RWPE2 (cell line): ENCODE measurements around the gene ZDHHC6.
A peak's percentile ranks its signal among the peaks of the same experiment; 100 is the strongest.
"Not testable (repeated sequence)": the region's sequence is repeated elsewhere in the genome, so short reads cannot be mapped to it uniquely, and the experiment has no call there.

ENCODE experiments used
- ATAC-seq: fragments of 200-7000 bp; cut with Tn5 transposase; 3 replicates; pipeline ENCODE4 v1.9.1; 2021; ENCODE audit warnings: low read depth
- DNase-seq: peaks from one replicate; pipeline ENCODE4 v3.0.0-alpha.2; 2020; ENCODE audit warnings: low spot score
- H3K27ac ChIP-seq: fragments of 450-650 bp; 2 replicates; pipeline ENCODE4 v1.5.1; 2017; ENCODE audit warnings: mild to moderate bottlenecking; ENCODE audit not compliant: poor library complexity, severe bottlenecking
- H3K27me3 ChIP-seq: fragments of 250-450 bp; sonication (Bioruptor Pico); 2 replicates; pipeline ENCODE4 v1.5.1; 2021; ENCODE audit warnings: mild to moderate bottlenecking, moderate library complexity; ENCODE audit not compliant: insufficient read depth, poor library complexity, severe bottlenecking
- H3K36me3 ChIP-seq: fragments of 250-450 bp; sonication (Bioruptor Pico); 2 replicates; pipeline ENCODE4 v1.5.1; 2020; ENCODE audit warnings: low read depth, mild to moderate bottlenecking, moderate library complexity
- H3K4me1 ChIP-seq: fragments of 250-450 bp; sonication (Bioruptor Pico); 2 replicates; pipeline ENCODE4 v1.5.1; 2021; ENCODE audit warnings: mild to moderate bottlenecking, moderate library complexity; ENCODE audit not compliant: insufficient read depth, poor library complexity, severe bottlenecking
- H3K4me3 ChIP-seq: fragments of 250-450 bp; sonication (Bioruptor Pico); 2 replicates; pipeline ENCODE4 v1.5.1; 2021; ENCODE audit warnings: mild to moderate bottlenecking, moderate library complexity; ENCODE audit not compliant: severe bottlenecking
- H3K9me3 ChIP-seq: fragments of 250-450 bp; sonication (Bioruptor Pico); 2 replicates; pipeline ENCODE4 v1.5.1; 2021; ENCODE audit warnings: mild to moderate bottlenecking, moderate library complexity; ENCODE audit not compliant: severe bottlenecking
- CTCF ChIP-seq: fragments of 450-650 bp; IDR thresholded peaks from one replicate; pipeline ENCODE4 v1.5.1; 2017; ENCODE audit warnings: mild to moderate bottlenecking, moderate library complexity; ENCODE audit not compliant: poor library complexity, severe bottlenecking

The ZDHHC6 gene

GRCh38 chr10:112393827-112394226, 52.9 kb downstream of the ZDHHC6 start:
- TF ChIP-seq CTCF, result no peak
- H3K9me3 ChIP-seq, result no peaks in the 10 kb centered on the region
- no peak overlapping the region for H3K27ac ChIP-seq
- DNase-seq (no peak), ATAC-seq (no peak)
- no peak overlapping the region for H3K4me3 ChIP-seq
- no peaks in the 10 kb centered on the region for H3K36me3 ChIP-seq
- peaks cover 9% of the 10 kb centered on the region for H3K4me1 ChIP-seq
- no peaks in the 10 kb centered on the region for H3K27me3 ChIP-seq

- H3K27me3 ChIP-seq, result no peaks in the 10 kb centered on the region
- no peaks in the 10 kb centered on the region for H3K36me3 ChIP-seq
- H3K9me3 ChIP-seq, result no peaks in the 10 kb centered on the region
- H3K4me3 ChIP-seq, result no peak overlapping the region
- ATAC-seq (no peak), DNase-seq (no peak)
- TF ChIP-seq CTCF, result no peak
- H3K4me1 ChIP-seq, result peaks cover 9% of the 10 kb centered on the region
- H3K27ac ChIP-seq, result no peak overlapping the region
Observed at GRCh38 chr10:112393341-112393740, 53.4 kb downstream of the ZDHHC6 start.

- no peaks in the 10 kb centered on the region for H3K9me3 ChIP-seq
- no peak overlapping the region for H3K27ac ChIP-seq
- DNase-seq (no peak), ATAC-seq (no peak)
- H3K4me1 ChIP-seq, result peaks cover 9% of the 10 kb centered on the region
- no peaks in the 10 kb centered on the region for H3K27me3 ChIP-seq
- TF ChIP-seq CTCF, result no peak
- H3K36me3 ChIP-seq, result no peaks in the 10 kb centered on the region
- H3K4me3 ChIP-seq, result no peak overlapping the region
Observed at GRCh38 chr10:112390125-112390703, 56.5 kb downstream of the ZDHHC6 start.

GRCh38 chr10:112389271-112389822, 57.4 kb downstream of the ZDHHC6 start:
- H3K36me3 ChIP-seq, result no peaks in the 10 kb centered on the region
- no peaks in the 10 kb centered on the region for H3K9me3 ChIP-seq
- H3K4me3 ChIP-seq, result no peak overlapping the region
- TF ChIP-seq CTCF, result no peak
- ATAC-seq, result peak; percentile 82
- DNase-seq, result no peak
- no peaks in the 10 kb centered on the region for H3K27me3 ChIP-seq
- peaks cover 9% of the 10 kb centered on the region for H3K4me1 ChIP-seq
- peak overlapping the region; percentile 30 for H3K27ac ChIP-seq

- Histone ChIP-seq H3K27ac (no peak overlapping the region), H3K27me3 (no peaks in the 10 kb centered on the region), H3K36me3 (no peaks in the 10 kb centered on the region), H3K9me3 (no peaks in the 10 kb centered on the region), H3K4me3 (no peak overlapping the region), H3K4me1 (peaks cover 9% of the 10 kb centered on the region)
- DNase-seq (no peak), ATAC-seq (no peak)
- TF ChIP-seq CTCF, result no peak
Observed at GRCh38 chr10:112388548-112388947, 58.2 kb downstream of the ZDHHC6 start.

GRCh38 chr10:112388056-112388455, 58.7 kb downstream of the ZDHHC6 start:
- not testable (repeated sequence) for H3K9me3 ChIP-seq, ATAC-seq, DNase-seq, H3K27me3 ChIP-seq, H3K36me3 ChIP-seq, H3K27ac ChIP-seq, H3K4me1 ChIP-seq, H3K4me3 ChIP-seq
